Left ventricle myocardium inferior (tissue), 1 donor: ENCODE measurements around the gene SHISA9. TPM values are rescaled to one million over a fixed set of nuclear protein-coding genes. Genes with fewer than 3 reads are reported as not detected.

Experiments
- DNase-seq: peaks from one replicate; pipeline ENCODE4 v3.0.0-alpha.2; 2020
- H3K27ac ChIP-seq: fragments of 200-600 bp; replicated peaks from 2 replicates; pipeline ENCODE4 v1.8.0; 2021
- H3K27me3 ChIP-seq: fragments of 200-600 bp; 2 replicates; pipeline ENCODE4 v1.8.0; 2021; ENCODE audit warnings: low read depth
- H3K36me3 ChIP-seq: fragments of 200-600 bp; 2 replicates; pipeline ENCODE4 v1.8.0; 2021
- H3K4me1 ChIP-seq: fragments of 200-600 bp; 2 replicates; pipeline ENCODE4 v1.8.0; 2021
- H3K4me3 ChIP-seq: fragments of 200-600 bp; 2 replicates; pipeline ENCODE4 v1.8.0; 2021; ENCODE audit warnings: mild to moderate bottlenecking, moderate library complexity
- H3K9me3 ChIP-seq: fragments of 200-600 bp; replicated peaks from 2 replicates; pipeline ENCODE4 v1.8.0; 2021
- intact Hi-C: fragments of 100-400 bp; cut with micrococcal nuclease; formaldehyde crosslinking; loops from one replicate; pipeline ENCODE4 v1.11.0; 2022
- total RNA-seq: library from RNA; stranded (reverse); fragmentation: NEBNext Ultra II Directional; extraction: Animal tissue kit (Norgen Biotek cat#: 25700); gene quantifications from one replicate; pipeline ENCODE4 v1.2.1, GENCODE V29; 2021
- TF ChIP-seq, protein P1 (sequence below): fragments of 200-600 bp; IDR thresholded peaks from 2 replicates; pipeline ENCODE4 v1.8.0; 2021; ENCODE audit warnings: antibody characterized with exemption, mild to moderate bottlenecking, borderline replicate concordance
- donor health status: DM: no; HTN: yes; CAD: no; lungs with severe emphysema.

SHISA9 gene
- total RNA-seq, 1 donor from 2014 or later = 0.30 TPM

DNA sequence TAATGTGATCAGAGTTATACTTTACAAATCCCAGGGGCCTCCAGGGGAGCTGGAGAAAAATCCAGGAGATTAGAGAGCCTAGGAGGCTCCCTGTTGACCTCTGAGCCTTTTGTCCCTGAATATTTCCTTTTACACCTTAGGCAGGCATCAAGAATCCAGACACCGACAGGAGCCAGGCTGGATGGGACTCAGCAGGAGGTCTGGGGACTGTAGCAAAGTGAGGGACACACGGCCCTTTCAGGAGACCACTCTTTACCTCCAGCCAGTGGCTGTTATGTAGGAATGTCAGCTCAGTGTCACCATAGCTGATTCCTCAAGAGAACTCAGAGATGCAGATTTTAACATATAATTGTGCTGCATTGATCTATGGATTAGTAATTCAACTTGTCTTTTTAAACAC lies 198.4 kb downstream of the SHISA9 start:
- TF ChIP-seq, protein P1, sequence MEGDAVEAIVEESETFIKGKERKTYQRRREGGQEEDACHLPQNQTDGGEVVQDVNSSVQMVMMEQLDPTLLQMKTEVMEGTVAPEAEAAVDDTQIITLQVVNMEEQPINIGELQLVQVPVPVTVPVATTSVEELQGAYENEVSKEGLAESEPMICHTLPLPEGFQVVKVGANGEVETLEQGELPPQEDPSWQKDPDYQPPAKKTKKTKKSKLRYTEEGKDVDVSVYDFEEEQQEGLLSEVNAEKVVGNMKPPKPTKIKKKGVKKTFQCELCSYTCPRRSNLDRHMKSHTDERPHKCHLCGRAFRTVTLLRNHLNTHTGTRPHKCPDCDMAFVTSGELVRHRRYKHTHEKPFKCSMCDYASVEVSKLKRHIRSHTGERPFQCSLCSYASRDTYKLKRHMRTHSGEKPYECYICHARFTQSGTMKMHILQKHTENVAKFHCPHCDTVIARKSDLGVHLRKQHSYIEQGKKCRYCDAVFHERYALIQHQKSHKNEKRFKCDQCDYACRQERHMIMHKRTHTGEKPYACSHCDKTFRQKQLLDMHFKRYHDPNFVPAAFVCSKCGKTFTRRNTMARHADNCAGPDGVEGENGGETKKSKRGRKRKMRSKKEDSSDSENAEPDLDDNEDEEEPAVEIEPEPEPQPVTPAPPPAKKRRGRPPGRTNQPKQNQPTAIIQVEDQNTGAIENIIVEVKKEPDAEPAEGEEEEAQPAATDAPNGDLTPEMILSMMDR = no peak
- no peaks in the 10 kb centered on the region for H3K4me1 ChIP-seq
- intact Hi-C loops = no loop called here
- H3K36me3 ChIP-seq = no peaks in the 10 kb centered on the region
- no peak overlapping the region for H3K27ac ChIP-seq
- no peak for DNase-seq
- H3K4me3 ChIP-seq = no peak overlapping the region
- peaks cover 15% of the 10 kb centered on the region for H3K9me3 ChIP-seq
- peaks cover 13% of the 10 kb centered on the region for H3K27me3 ChIP-seq

DNA sequence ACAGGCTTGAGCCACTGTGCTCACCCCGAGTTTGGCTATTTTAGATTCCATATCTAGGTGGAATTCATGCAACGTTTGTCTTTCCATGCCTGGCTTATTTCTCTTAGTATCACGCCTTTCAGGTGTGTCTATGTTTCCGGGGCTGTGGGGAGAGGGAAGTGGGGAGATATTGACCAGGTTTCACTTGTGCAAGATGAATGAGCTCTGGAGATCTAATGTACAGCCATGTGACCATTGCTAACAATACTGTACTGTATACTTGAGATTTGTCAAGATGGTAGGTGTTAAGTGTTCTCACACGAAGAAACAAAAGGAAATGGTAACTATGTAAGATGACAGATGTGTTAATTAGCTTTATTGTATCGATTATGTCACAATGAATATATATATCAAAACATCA lies 199.6 kb downstream of the SHISA9 start:
- Histone ChIP-seq H3K27ac (no peak overlapping the region), H3K27me3 (peaks cover 11% of the 10 kb centered on the region), H3K9me3 (peaks cover 27% of the 10 kb centered on the region), H3K4me1 (no peaks in the 10 kb centered on the region), H3K4me3 (no peak overlapping the region), H3K36me3 (no peaks in the 10 kb centered on the region)
- TF ChIP-seq, protein P1 = no peak
- intact Hi-C loops = no loop called here
- DNase-seq = no peak

- TF ChIP-seq, protein P1 = no peak
- no peak for DNase-seq
- H3K27ac ChIP-seq = no peak overlapping the region
- no peaks in the 10 kb centered on the region for H3K4me1 ChIP-seq
- peaks cover 11% of the 10 kb centered on the region for H3K27me3 ChIP-seq
- no peaks in the 10 kb centered on the region for H3K36me3 ChIP-seq
- no peak overlapping the region for H3K4me3 ChIP-seq
- peaks cover 27% of the 10 kb centered on the region for H3K9me3 ChIP-seq
- intact Hi-C loops = no loop called here
Measured at GRCh38 chr16:13101828-13102227, 200.4 kb downstream of the SHISA9 start.

- TF ChIP-seq, protein P1 = no peak
- Histone ChIP-seq H3K36me3 (no peaks in the 10 kb centered on the region), H3K27ac (no peak overlapping the region), H3K27me3 (peaks cover 11% of the 10 kb centered on the region), H3K4me1 (no peaks in the 10 kb centered on the region), H3K9me3 (peaks cover 27% of the 10 kb centered on the region), H3K4me3 (no peak overlapping the region)
- no peak for DNase-seq
- intact Hi-C loops = no loop called here
Measured at GRCh38 chr16:13102401-13102800, 201.0 kb downstream of the SHISA9 start.

GRCh38 chr16:13103831-13104530 lies 202.6 kb downstream of the SHISA9 start:
- no peak for DNase-seq
- Histone ChIP-seq H3K4me3 (no peak overlapping the region), H3K27me3 (peaks cover 11% of the 10 kb centered on the region), H3K36me3 (no peaks in the 10 kb centered on the region), H3K27ac (no peak overlapping the region), H3K9me3 (peaks cover 27% of the 10 kb centered on the region), H3K4me1 (no peaks in the 10 kb centered on the region)
- intact Hi-C loops = no loop called here
- TF ChIP-seq, protein P1 = no peak
